GM18502 (cell line): ENCODE results near the gene SART1.
"Not testable (repeated sequence)": the region's sequence is repeated elsewhere in the genome, so short reads cannot be mapped to it uniquely, and the experiment has no call there.

Experiments used
- ATAC-seq: cut with Tn5 transposase; IDR thresholded peaks from one replicate; pipeline ENCODE4 v1.9.1; 2021; ENCODE audit warnings: mild to moderate bottlenecking; ENCODE audit not compliant: unreplicated experiment, poor library complexity

Gene SART1

GRCh38 chr11:65982824-65983588, 21.5 kb downstream of the SART1 start:
- ATAC-seq, result no peak

DNA sequence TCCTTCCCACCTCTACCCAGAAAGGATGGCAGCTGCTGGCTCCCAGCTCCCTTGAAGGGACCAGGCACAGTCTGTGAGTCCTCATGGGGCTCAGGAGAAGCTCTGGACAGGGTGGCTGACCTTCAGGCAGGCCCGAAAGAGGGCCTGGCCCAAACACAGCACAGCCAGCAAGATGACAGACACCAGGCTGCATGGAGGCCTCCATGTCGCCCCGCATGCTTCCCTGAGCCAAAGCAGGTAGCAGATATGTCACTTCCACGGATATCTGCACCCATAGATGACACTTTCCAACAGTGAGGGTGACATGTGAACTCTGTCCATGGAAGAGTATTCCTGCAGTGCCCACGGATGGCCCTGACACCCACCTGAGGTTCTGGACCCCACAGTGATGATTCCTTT, 22.1 kb downstream of the SART1 start:
- no peak for ATAC-seq

GRCh38 chr11:65987336-65987735, 25.8 kb downstream of the SART1 start:
- ATAC-seq, result no peak

- ATAC-seq, result peak; percentile 88
These were observed 27.5 kb downstream of the SART1 start for GRCh38 chr11:65988791-65989592.

- ATAC-seq, result no peak
These were observed 30.5 kb downstream of the SART1 start for GRCh38 chr11:65992056-65992455.

DNA sequence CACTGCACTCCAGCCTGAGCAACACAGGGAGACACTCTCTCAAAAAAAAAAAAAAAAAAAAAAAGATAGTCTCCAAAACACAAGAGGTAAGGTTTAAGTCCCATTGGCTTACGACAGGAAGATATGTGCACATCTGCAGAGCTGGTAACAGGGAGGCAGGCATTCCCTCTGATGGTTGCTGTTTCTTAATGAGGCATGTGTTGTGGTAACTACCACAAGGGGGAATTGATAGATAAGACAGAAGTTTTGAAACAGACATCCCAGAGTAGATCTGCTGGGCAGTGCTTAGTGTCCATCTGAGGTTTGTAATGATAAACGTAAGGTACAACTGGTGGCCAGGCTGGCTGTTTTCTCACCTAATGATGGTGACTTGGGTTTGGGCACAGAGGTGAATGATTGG, 35.8 kb downstream of the SART1 start:
- no peak for ATAC-seq

DNA sequence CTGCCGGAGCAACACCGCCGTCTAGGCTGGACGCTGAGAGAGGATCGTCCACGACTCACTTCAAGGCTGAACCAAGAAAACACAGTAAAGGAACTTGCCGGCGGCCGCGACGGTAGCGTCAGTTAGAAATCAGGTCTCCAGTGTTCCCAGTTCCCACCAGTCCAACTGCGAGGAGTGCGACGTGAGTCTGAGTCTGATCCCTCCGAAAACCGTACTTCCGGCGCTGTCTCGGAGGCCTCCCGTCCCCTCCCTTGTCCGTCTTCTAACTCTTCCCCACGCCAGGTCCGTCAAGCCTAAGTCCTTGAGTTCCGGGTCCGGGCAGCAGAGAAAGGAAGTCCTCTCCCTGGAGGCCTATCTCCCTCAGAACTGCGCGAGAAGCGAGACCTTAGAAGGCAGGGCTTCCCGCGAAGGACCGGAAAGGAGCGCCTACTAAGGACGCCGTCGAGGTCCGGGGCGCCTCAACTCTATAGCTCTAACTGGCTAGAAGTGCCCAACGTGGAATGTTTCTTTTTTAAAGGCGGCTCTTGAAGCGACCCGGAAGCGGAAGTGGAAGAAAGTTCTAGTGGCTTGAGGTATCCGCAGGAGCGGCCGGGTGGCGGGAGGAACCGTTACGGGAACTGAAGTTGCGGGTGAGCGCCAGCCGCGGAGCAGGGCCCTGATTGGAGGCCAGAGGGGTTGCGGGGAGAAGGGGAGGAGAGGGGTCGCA, 40.6 kb downstream of the SART1 start, which contains the start of the genes BANF1 and EIF1AD:
TSS of gene BANF1 (plus strand) at position 562 of the 706 bp plus-strand sequence. CDS start 748 bp downstream, outside the sequence.
TSS of gene EIF1AD (minus strand) at position 216 of the 706 bp plus-strand sequence. CDS start 1,768 bp downstream, outside the sequence.
- peak; percentile 86 for ATAC-seq

DNA sequence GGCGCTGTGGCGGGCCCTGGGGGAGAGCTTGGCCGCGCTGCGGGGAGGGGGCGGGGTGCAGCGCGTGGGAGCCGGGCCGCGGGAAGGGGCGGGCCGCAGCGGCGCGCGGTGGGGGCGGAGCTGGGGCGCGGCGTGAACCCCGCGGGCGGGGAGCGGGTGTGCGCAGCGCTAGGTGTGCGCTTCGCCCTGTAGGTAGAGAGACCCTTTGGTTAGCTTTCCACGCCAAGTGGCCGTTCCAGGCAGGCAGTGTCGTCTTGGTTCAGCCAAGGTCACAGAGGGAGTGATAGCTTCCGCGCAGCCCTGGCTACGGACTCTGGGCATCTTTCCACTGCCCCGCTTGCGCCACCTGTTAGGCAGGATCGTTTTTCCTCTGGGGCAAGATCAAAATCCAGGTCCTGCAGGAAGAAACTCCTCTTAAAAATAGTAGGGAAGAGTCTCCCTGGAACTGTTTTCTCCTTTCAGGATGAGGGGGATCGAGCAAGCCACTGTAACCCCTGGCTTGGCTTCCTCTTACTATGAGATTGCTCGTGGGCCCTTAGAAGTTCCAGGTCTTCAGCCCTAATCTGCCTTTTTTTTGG, 41.2 kb downstream of the SART1 start:
- peak; percentile 42 for ATAC-seq

GRCh38 chr11:66003291-66003690, 41.8 kb downstream of the SART1 start:
- ATAC-seq, result no peak

DNA sequence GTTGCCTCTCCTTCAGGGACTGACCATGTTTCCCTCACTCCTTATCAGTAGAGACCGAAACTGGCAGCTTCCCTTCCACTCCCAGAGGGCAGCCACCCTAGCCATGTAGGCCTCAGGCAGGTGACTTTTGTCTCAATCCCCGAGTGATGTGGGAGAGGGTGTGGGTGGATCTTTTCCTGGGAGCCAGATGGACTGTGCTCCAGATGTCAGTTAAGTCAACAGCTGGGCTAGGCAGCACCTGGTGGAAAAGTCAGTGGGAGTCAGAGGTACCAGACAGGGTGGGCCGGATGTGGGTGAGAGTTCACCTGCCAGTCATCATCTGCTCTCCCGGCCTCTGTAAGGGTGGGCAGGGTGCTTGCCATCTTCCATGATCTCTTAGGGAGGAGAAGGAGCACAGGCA, 42.7 kb downstream of the SART1 start:
- ATAC-seq, result no peak

DNA sequence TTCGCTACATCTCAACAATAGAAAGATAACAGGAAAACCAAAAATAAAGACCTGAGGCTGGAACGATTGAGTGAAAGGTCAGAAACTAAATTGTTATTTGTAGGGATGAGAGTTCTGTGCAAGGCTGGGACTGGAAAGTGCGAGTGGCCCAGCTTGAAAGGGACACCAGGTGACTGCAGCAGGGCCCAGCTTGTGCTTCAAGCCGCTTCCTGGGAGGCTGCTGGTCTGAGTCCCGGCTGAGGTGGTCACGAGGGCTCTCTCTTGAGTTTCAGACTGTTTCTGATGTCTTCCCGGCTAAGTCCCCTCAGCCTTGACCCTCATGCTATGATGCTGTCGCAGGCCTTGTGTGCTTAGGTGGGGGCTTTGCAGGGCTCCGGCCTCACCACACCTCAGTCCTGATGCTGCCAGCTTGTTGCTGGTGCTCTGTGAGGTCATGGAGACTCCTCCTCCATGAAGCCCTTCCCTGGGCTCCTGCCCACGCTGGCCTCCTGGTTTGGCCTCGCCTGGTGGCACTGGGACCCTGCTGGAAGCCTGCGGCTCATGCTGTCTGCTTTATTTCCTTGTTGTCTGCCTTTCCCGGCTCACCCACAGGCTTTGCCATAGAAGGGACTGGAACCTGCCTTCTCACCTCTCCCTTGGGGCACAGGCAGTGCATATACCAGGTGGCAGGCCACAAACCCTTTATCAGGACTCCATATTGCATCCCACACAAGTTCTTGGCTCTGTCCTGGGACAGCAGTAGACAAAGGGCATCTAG, 44.8 kb downstream of the SART1 start:
- no peak for ATAC-seq

GRCh38 chr11:66006891-66007176, 45.3 kb downstream of the SART1 start:
- no peak for ATAC-seq

DNA sequence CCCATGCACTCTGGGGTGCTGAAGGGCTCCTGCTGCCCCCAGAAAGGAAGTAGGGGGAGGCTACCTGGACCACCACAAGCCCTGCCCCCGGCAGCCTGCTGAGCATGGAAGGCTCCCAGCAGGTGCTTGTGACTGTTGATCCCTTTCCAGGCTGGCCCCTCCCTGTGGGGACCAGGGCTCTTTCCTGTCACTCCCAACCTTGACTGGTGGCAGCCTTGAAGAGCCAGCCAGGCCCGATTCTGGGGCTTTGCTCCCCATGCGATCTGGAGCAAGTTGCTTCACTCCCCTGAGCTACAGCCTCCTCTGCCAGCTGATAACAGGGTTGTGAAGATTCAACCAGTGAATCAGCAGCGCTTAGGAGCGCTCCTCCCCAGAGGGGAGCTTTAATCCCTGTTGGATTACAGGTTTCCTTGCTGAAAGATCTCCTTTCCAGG, 45.7 kb downstream of the SART1 start:
- ATAC-seq, result no peak

DNA sequence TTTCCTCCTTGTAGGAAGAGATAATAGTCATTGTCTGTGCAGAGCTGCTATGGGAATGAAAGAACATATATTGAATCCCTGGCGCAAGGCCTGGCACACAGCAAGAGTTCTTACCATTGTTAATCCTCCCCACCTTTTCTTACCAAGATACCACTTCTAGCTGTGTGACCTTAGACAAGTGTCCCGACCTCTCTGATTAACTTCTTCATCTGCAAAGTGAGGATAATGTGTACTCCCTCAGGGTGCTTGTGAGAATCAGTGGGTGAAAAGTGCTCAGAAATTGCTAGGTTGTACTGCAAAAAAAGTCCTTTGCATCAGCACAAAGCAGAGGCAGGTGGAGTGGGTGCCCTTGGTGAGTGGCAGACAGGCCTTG, 46.5 kb downstream of the SART1 start:
- ATAC-seq, result no peak

- ATAC-seq, result no peak
These were observed 47.1 kb downstream of the SART1 start for GRCh38 chr11:66008468-66009101.

GRCh38 chr11:66010036-66010435, 48.5 kb downstream of the SART1 start:
- ATAC-seq, result not testable (repeated sequence)

DNA sequence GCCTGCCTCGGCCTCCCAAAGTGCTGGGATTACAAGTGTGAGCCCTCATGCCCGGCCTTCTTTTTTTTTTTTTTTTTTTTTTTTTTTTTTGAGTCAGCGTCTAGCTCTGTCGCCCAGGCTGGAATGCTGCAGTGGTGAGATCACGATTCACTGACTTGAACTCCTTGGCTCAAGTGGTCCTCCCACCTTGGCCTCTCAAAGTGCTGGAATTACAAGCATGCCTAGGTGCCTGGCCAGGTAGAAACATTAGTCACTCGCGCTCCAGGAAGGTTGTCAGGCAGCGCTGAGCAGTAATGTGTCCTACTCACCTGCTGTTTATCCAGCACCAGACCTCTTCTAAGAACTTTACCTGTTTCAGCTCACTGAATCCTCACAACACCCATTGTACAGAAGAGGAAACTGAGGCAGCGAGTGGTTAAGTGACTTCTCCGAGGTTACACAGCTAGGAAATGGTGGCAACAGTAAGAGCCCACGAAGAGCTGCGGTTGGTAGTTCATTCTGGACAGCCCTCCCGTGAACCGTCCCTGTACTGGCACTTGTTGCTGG, 49.8 kb downstream of the SART1 start:
- ATAC-seq, result no peak

- ATAC-seq, result no peak
These were observed 50.3 kb downstream of the SART1 start, which contains the start of gene CST6 for GRCh38 chr11:66011785-66012303. TSS of gene CST6 (plus strand) at chr11:66012008. CDS start at chr11:66012045, 37 bp downstream.
